HG03432 (cell line): Measurements from ENCODE around the gene FIGNL1.
A peak's percentile ranks its signal among the peaks of the same experiment; 100 is the strongest.

Experiments
- ATAC-seq: cut with Tn5 transposase; IDR thresholded peaks from one replicate; pipeline ENCODE4 v1.9.1; 2021; ENCODE audit warnings: mild to moderate bottlenecking, moderate library complexity; ENCODE audit not compliant: unreplicated experiment

Gene FIGNL1

DNA sequence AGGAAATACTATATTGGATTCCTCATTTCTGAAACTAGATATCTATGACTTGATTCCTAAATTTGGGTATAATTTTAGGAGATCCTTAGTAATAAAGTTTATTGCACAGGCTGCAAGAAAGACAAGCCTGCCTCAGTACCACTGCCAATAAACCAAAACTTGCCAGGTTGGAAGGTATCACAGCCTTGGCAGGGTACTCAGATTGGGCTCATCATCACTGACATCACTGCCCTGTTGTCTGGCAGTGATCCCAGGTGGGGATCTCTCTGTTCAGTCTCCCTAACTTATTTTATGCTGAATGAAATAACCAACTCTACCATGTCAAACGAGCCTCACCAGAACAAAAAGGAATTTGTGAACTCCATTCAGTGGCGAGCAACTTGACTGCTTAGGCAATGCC lies 18.8 kb downstream of the FIGNL1 start:
- ATAC-seq = no peak

DNA sequence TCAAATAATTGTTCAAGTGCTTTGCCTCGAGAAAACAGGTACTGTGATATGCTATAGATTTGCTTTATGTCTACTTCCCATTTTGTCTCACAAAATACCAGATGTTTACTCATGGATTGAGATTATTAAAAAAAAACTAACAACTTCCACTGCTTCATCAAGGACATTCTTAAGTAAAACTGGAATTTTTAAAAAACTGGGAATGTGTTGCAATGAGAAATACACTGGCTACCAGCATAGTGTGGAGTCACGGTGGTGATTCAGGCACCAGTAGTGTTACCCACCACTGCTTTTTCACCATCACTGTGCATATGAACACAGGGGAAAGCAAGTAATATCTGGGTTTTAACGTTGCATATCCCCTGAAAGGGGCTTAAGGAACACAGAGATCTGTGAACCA lies 21.2 kb downstream of the FIGNL1 start:
- ATAC-seq = no peak

GRCh38 chr7:50427518-50427917 lies 22.6 kb downstream of the FIGNL1 start:
- no peak for ATAC-seq

GRCh38 chr7:50426280-50427045 lies 23.7 kb downstream of the FIGNL1 start:
- no peak for ATAC-seq

GRCh38 chr7:50425318-50425717 lies 24.8 kb downstream of the FIGNL1 start:
- ATAC-seq = no peak

GRCh38 chr7:50423860-50424259 lies 26.3 kb downstream of the FIGNL1 start:
- peak; percentile 52 for ATAC-seq

DNA sequence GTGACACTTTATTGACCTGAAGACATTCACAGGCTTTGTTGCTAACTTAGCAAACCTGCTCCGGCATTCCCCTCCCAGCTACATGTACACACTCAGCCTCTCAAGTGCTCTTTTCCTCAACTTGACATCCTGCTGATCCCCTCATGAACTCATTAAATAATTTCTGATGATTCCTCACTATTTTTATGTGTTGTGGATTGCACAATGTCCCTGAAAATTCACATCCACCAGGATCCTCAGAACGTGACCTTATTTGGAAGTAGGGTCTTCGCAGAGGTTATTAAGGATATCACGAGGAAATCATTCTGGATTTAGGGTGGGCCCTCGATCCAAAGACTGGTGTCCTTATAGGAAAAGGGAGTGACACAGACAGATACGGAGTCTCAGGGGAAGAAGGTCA lies 27.3 kb downstream of the FIGNL1 start:
- ATAC-seq = no peak

GRCh38 chr7:50421043-50421442 lies 29.1 kb downstream of the FIGNL1 start:
- ATAC-seq = no peak

- no peak for ATAC-seq
Observed at GRCh38 chr7:50418526-50419290, 31.4 kb downstream of the FIGNL1 start.

- peak; percentile 86 for ATAC-seq
Observed at GRCh38 chr7:50418086-50418515, 32.0 kb downstream of the FIGNL1 start.

DNA sequence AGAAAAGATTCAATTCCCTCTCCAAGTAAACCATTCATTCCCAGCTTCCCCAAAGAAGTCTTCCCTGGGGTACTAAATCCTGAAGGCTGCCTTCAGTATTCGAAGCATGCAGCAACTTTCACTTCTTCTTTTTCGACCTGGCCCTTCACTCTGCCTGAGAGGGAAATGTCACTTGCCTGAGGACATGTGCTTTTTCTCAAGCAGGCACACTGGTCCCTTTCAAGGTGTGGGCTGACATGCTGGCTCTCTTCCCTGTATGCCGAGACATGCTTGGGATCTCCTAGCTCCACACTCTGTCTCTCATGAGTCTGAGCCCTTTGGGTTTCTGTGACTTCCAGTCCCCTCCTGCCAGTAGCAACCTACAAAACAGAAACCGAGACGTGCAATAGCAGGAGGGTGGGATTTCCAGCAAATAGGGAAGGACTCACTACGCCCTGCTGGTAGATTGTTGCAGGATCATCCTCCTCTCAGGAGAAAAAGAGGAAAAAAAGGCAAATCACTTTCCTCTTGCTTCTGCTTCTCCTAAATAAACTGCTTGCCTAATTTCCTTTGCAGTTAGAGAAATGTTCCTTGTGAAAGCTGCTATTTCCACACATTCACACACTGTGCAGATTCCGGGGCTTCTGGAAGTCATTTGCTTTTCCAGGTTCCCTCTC lies 33.5 kb downstream of the FIGNL1 start:
- peak; percentile 81 for ATAC-seq

DNA sequence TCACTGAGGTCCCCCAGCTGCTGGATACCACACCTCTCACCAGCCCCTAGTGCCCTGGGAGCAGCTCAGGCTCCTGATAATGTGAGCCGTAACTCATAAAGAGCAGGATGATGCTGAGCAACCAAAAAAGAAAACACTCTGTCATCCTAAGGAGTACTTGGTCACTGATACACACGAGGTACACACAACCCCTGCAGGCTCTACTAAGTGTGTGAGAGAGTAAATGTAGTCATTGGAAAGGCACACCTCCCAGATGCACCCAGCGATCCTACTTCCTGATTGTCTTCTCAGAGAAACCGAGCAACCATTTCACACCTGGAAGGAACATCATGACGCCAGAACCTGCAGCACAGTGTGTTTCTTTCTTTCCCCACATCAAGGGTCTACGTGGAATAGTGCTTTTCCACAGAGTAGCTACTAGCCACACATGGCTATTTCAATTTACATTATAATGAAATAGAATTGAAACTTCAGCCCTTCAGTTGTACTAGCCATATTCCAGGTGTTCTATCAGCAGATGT lies 34.2 kb downstream of the FIGNL1 start:
- ATAC-seq = no peak

DNA sequence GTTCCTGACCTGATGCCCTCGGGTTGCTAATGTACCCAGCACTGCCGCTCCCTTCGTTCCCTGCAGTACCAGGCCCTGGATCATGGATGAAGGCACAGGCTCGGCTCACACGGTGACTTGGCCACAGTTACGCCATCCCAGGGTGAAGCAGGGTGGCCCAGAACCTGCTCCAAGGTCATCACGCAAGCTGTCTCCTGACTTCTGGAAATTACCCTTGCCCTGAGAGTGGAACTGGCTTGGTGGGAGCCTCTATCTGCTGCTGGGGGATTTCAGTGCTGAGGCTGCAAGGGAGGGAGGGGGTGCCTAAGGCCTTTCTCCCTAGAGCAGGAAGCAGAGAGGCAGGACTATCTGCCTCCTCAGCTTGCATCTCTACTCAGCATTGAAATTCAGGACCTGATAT lies 36.6 kb downstream of the FIGNL1 start:
- no peak for ATAC-seq

GRCh38 chr7:50412973-50413372 lies 37.2 kb downstream of the FIGNL1 start:
- no peak for ATAC-seq

GRCh38 chr7:50411332-50411731 lies 38.8 kb downstream of the FIGNL1 start:
- peak; percentile 25 for ATAC-seq

- peak; percentile 54 for ATAC-seq
Observed at GRCh38 chr7:50409856-50410745, 40.0 kb downstream of the FIGNL1 start.

GRCh38 chr7:50406935-50407334 lies 43.2 kb downstream of the FIGNL1 start:
- ATAC-seq = no peak

- no peak for ATAC-seq
Observed at GRCh38 chr7:50405221-50405620, 44.9 kb downstream of the FIGNL1 start.

- ATAC-seq = no peak
Observed at GRCh38 chr7:50404392-50404791, 45.8 kb downstream of the FIGNL1 start.

GRCh38 chr7:50400114-50400513 lies 50.0 kb downstream of the FIGNL1 start:
- ATAC-seq = no peak

DNA sequence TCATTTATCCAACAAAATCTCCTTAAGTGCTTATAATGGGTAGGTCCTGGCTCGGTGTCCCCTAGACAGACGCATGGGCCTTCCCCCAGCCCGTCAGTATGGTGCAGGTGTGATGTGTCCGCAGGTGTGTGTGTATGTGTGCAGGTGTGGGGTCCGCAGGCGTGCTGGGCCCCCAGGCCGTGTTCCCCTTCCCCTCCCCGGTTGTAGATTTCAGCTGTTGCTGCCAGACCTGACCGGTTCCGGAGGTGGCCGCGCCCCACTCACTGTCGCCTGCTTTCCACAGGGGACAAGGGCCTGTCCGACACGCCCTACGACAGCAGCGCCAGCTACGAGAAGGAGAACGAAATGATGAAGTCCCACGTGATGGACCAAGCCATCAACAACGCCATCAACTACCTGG lies 50.5 kb downstream of the FIGNL1 start:
- no peak for ATAC-seq
